GM12874 (cell line): ENCODE results near the gene CHMP2B.

Source experiments
- TF ChIP-seq, protein P1 (sequence below): IDR thresholded peaks from 2 replicates; pipeline ENCODE4 v1.5.1; 2011; ENCODE audit warnings: low read depth, mild to moderate bottlenecking, control low read depth, low read length, moderate library complexity; ENCODE audit not compliant: insufficient read depth

Gene CHMP2B, protein sequence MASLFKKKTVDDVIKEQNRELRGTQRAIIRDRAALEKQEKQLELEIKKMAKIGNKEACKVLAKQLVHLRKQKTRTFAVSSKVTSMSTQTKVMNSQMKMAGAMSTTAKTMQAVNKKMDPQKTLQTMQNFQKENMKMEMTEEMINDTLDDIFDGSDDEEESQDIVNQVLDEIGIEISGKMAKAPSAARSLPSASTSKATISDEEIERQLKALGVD

DNA sequence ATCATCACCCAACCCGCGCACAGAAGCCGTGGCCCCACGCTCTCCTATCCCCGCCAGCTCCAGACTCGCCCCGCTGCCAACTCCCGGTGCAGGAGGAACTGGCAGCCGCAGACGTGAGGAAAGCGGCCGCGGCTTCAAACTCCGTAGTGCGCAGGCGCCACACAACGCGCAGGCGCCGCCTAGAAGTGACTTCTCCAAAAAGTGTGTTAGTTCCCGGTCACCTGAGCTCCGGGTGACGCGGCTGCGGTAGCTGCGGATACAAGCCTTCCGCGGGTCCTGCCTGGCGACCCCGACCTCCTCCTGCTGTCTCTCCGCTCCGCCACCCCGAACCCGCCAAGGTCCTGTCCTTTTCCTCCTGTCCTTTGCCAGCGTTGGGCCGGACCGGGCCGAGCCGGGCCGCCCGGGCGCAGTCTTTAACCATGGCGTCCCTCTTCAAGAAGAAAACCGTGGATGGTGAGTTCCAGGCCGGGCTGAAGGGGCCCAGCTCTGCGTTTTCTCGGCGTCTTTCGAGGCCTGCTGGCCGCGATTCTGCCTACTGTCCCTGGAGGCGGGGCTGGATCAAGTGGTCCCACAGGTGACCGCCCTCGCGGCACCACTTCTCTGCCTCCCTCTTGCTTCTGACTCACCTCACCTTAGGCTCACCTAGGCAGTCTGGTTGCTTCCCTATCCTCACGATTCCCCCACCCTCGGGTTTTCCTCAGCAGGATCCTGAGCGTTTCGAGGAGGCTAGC, at the start of gene CHMP2B:
CHMP2B (plus strand) TSS at position 206 of the 731 bp plus-strand sequence; CDS start at position 420, 214 bp downstream.
- TF ChIP-seq, protein P1, sequence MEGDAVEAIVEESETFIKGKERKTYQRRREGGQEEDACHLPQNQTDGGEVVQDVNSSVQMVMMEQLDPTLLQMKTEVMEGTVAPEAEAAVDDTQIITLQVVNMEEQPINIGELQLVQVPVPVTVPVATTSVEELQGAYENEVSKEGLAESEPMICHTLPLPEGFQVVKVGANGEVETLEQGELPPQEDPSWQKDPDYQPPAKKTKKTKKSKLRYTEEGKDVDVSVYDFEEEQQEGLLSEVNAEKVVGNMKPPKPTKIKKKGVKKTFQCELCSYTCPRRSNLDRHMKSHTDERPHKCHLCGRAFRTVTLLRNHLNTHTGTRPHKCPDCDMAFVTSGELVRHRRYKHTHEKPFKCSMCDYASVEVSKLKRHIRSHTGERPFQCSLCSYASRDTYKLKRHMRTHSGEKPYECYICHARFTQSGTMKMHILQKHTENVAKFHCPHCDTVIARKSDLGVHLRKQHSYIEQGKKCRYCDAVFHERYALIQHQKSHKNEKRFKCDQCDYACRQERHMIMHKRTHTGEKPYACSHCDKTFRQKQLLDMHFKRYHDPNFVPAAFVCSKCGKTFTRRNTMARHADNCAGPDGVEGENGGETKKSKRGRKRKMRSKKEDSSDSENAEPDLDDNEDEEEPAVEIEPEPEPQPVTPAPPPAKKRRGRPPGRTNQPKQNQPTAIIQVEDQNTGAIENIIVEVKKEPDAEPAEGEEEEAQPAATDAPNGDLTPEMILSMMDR: no peak

DNA sequence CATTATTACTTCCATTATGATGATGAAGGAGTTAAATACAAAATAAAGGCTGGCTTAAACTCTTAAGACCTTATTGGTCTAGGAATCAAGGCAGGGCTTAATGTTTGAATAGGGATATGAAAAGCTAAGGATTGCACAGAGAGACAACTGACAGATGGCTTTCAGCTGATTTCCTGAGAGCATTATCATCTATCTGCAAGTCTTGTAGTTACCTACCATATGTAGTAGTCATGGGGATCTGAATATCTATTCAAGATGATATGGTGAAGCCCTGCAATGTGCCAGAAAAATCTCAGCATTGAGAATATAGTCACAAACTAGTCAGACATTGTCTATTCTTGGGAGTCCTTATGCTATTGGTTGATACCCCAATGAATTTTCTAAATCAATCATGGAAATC, 47.5 kb upstream of the CHMP2B start:
- TF ChIP-seq, protein P1: no peak

DNA sequence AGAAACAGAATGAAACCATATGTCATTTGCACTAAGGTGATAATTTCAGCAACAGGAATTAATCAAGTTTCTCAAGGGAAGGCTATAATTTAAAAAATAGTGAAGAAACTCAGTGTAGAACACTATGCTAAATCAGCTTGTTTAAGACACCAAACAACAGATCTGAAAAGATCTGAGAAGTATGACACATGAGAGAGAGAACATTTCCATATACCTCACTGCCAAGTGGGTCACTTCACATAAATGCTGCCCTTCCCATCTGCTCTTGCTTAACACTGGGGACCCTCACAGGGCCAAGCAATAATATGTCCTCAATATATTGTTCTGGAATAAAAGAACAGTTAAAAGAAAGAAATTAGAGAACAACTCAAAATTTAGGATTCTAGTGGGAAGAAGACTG, 45.6 kb upstream of the CHMP2B start:
- TF ChIP-seq, protein P1: no peak

DNA sequence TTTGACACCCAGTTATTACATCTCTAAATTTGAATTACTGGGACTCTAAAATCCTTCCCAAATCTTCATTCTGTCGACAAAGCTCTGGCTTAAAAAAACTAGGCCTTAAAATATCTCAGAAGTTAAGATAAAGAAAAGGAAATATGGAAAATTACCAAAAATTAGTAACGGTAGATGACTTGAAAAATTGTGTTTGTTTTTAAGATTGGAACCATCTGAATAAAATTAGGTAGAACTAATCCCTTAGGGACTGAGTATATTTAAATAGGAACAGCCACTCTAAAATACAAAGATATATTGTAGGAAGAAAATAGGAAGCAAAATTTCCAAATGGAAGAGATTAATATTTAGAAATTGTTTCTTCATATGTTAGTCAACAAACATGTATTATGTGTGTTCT, 45.1 kb upstream of the CHMP2B start:
- TF ChIP-seq, protein P1: no peak

DNA sequence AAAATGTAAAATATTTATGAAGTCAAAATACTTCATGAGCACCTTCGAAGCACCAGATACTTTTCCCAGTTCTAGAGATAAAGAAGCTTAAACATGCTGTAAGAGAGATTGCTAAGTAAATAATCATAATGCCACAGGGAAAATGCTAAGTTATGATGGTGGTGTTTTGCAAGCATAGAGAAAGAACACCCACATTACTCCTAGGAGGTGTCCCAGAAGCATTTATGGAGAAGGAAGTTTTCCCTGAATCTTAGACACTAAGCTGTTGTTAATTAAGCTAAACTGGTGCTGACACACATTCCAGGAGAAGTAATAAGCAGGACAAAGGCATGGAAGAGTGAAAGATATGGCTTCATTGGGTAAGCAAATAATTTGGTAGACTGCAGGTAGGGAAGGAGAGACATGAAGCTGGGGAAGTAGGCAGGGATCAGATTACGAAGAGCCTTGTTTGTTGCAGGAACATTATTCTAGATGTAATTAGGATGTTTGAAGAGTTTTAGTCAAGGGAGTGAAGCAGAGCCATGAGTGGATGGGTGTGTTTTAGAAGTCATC, 40.4 kb upstream of the CHMP2B start:
- TF ChIP-seq, protein P1: no peak

DNA sequence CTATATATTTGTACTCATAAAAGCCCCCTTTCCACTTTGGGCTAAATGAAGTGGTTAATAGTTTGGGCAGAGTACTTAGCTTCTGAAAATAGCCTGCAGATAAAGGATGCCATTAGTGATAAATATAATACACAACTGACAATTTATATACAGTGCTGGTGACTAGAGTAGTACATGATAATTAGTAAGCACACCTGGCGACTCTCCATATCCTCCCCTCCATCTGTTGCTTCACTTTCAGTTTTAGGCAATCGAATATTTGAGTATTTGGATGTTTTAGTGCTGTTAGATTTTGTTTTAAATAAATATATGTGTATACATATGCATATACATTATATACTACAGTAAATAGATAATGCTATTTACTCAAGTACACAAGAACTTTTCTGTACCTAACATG, 35.9 kb upstream of the CHMP2B start:
- TF ChIP-seq, protein P1: no peak

DNA sequence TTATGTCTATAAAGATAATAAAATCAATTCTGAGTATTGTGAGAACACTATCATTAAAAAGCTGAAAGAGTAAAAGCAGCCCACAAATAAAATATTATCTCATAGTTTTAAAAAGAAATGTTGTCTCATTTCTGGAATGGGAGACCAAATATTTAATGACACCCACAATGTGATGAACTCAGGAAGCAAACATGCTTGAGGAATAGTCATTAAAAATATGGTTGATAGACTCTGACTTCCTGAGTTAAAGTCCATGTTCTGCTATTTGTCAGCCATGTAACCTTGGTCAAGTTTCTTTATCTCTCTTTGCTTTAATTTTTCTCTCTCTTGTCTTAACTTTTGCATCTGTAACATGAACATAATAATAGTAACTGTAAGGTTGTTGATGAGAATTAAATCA, 35.5 kb upstream of the CHMP2B start:
- TF ChIP-seq, protein P1: no peak
